ENCODE measurements around the gene SRRM5. TPM values are rescaled to one million over a fixed set of nuclear protein-coding genes. Genes with fewer than 3 reads are reported as not detected.
"Not testable (repeated sequence)": the region's sequence is repeated elsewhere in the genome, so short reads cannot be mapped to it uniquely, and the experiment has no call there.

SRRM5 gene
- total RNA-seq, 2 experiments from 2014 or later, result 0.39 to 0.59 TPM

GRCh38 chr19:43641333-43641732 lies 29.4 kb downstream of the SRRM5 start:
- ChIA-PET CTCF (interaction anchor here (1.1 to 1.3 kb wide), 3 partner anchors 9 to 27 kb away, joined by 3 to 4 read pairs (median 3); no protein-coding TSS in a partner anchor), POLR2A (no interaction called here)
- Mint-ChIP-seq H3K4me1 (ENCODE audit: low read depth) (peaks cover 11% of the 10 kb centered on the region), H3K9me3 (peaks cover 3% of the 10 kb centered on the region), H3K27ac (no peak overlapping the region), H3K36me3 (peaks cover 3% of the 10 kb centered on the region), H3K4me3 (peak overlapping the region; percentile 7), H3K27me3 (peaks cover 28% of the 10 kb centered on the region)
- intact Hi-C loops (cut with micrococcal nuclease), result no loop called here
- DNase-seq, result no peak

- no peak for DNase-seq
- ChIA-PET POLR2A (interaction anchor here (0.6 kb wide), 1 partner anchor 114 kb away, joined by 3 read pairs; no protein-coding TSS in a partner anchor), CTCF (no interaction called here)
- Mint-ChIP-seq H3K27me3 (peaks cover 25% of the 10 kb centered on the region), H3K4me1 (ENCODE audit: low read depth) (peaks cover 11% of the 10 kb centered on the region), H3K27ac (no peak overlapping the region), H3K36me3 (peaks cover 11% of the 10 kb centered on the region), H3K9me3 (peaks cover 6% of the 10 kb centered on the region), H3K4me3 (no peak overlapping the region)
- intact Hi-C loops (cut with micrococcal nuclease), result no loop called here
Measured at GRCh38 chr19:43642531-43642930, 30.6 kb downstream of the SRRM5 start.

DNA sequence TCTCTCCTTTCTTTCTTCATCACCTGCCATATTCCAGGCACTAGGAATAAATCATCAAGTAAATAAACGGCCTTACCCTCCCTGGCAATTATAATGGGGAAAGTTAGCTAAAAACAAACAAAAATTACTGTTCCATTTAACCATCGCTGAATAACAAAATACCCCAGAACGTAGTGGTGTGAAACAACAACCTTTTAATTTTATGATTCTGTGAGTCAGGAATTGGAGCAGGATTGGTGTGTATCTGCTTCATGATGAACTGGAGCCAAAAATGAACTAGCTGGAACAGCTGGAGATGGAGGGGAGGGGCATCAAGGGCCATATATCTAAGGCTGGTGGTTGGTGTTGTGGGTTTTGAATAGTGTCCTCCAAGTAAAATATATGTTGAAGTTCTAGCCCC lies 31.4 kb downstream of the SRRM5 start:
- CTCF ChIA-PET, result no interaction called here
- Mint-ChIP-seq H3K27ac (no peak overlapping the region), H3K27me3 (peaks cover 19% of the 10 kb centered on the region), H3K4me1 (ENCODE audit: low read depth) (peaks cover 11% of the 10 kb centered on the region), H3K9me3 (peaks cover 6% of the 10 kb centered on the region), H3K4me3 (no peak overlapping the region), H3K36me3 (peaks cover 13% of the 10 kb centered on the region)
- intact Hi-C loops (cut with micrococcal nuclease), result no loop called here
- POLR2A ChIA-PET, result no interaction called here
- no peak for DNase-seq

GRCh38 chr19:43644181-43644580 lies 32.3 kb downstream of the SRRM5 start:
- H3K27ac Mint-ChIP-seq, result no peak overlapping the region
- POLR2A ChIA-PET, result no interaction called here
- peaks cover 6% of the 10 kb centered on the region for H3K9me3 Mint-ChIP-seq
- H3K4me1 Mint-ChIP-seq (ENCODE audit: low read depth), result peaks cover 7% of the 10 kb centered on the region
- H3K4me3 Mint-ChIP-seq, result no peak overlapping the region
- peaks cover 11% of the 10 kb centered on the region for H3K27me3 Mint-ChIP-seq
- intact Hi-C loops (cut with micrococcal nuclease), result no loop called here
- DNase-seq, result no peak
- CTCF ChIA-PET, result no interaction called here
- peaks cover 18% of the 10 kb centered on the region for H3K36me3 Mint-ChIP-seq

DNA sequence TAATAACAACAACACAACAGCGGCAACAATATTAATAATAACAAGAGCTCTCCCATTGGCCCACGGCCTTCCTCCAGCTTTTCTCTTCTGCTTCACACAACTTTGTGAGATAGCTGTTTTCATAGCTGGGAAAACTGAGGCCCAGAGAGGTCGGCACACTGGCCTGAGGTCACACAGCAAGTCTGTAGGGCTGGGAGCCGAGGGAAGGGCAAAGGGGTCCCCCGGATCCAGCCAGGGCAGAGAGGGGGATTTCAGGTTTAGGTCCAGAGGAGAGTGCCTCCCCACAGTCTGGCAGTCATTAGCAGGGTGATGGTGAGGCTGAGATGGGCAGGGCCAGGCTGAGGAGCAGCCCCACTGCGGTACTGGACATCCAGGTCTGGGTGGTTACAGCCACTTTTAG lies 36.7 kb downstream of the SRRM5 start:
- CTCF ChIA-PET, result interaction anchor here (1.9 kb wide), 1 partner anchor 93 kb away, joined by 5 read pairs; no protein-coding TSS in a partner anchor
- no peak overlapping the region for H3K27ac Mint-ChIP-seq
- no peaks in the 10 kb centered on the region for H3K27me3 Mint-ChIP-seq
- H3K9me3 Mint-ChIP-seq, result peaks cover 6% of the 10 kb centered on the region
- POLR2A ChIA-PET, result interaction anchor here (0.9 to 1.0 kb wide), 2 partner anchors 23 to 129 kb away, joined by 4 read pairs; no protein-coding TSS in a partner anchor
- intact Hi-C loops (cut with micrococcal nuclease), result no loop called here
- H3K4me1 Mint-ChIP-seq (ENCODE audit: low read depth), result no peaks in the 10 kb centered on the region
- H3K4me3 Mint-ChIP-seq, result no peak overlapping the region
- peaks cover 25% of the 10 kb centered on the region for H3K36me3 Mint-ChIP-seq
- DNase-seq, result no peak

- H3K9me3 Mint-ChIP-seq, result peaks cover 6% of the 10 kb centered on the region
- POLR2A ChIA-PET, result interaction anchor here (0.6 to 1.0 kb wide), 3 partner anchors 16 to 150 kb away, joined by 3 to 5 read pairs (median 4); no protein-coding TSS in a partner anchor
- H3K27ac Mint-ChIP-seq, result no peak overlapping the region
- CTCF ChIA-PET, result interaction anchor here (1.0 to 1.9 kb wide), 2 partner anchors 23 to 94 kb away, joined by 4 to 5 read pairs; no protein-coding TSS in a partner anchor
- no peaks in the 10 kb centered on the region for H3K27me3 Mint-ChIP-seq
- DNase-seq, result no peak
- peaks cover 26% of the 10 kb centered on the region for H3K36me3 Mint-ChIP-seq
- intact Hi-C loops (cut with micrococcal nuclease), result no loop called here
- no peaks in the 10 kb centered on the region for H3K4me1 Mint-ChIP-seq (ENCODE audit: low read depth)
- H3K4me3 Mint-ChIP-seq, result no peak overlapping the region
Measured at GRCh38 chr19:43649514-43649913, 37.6 kb downstream of the SRRM5 start.

GRCh38 chr19:43650276-43650675 lies 38.4 kb downstream of the SRRM5 start:
- H3K27me3 Mint-ChIP-seq; H3K9me3 Mint-ChIP-seq; H3K4me3 Mint-ChIP-seq; intact Hi-C loops (cut with micrococcal nuclease); H3K27ac Mint-ChIP-seq; DNase-seq; H3K4me1 Mint-ChIP-seq (ENCODE audit: low read depth): not testable (repeated sequence)
- CTCF ChIA-PET, result interaction anchor here (1.0 to 1.9 kb wide), 2 partner anchors 9 to 95 kb away, joined by 3 to 5 read pairs; no protein-coding TSS in a partner anchor
- POLR2A ChIA-PET, result interaction anchor here (0.7 kb wide), 1 partner anchor 149 kb away, joined by 5 read pairs; no protein-coding TSS in a partner anchor
- peaks cover 30% of the 10 kb centered on the region for H3K36me3 Mint-ChIP-seq

DNA sequence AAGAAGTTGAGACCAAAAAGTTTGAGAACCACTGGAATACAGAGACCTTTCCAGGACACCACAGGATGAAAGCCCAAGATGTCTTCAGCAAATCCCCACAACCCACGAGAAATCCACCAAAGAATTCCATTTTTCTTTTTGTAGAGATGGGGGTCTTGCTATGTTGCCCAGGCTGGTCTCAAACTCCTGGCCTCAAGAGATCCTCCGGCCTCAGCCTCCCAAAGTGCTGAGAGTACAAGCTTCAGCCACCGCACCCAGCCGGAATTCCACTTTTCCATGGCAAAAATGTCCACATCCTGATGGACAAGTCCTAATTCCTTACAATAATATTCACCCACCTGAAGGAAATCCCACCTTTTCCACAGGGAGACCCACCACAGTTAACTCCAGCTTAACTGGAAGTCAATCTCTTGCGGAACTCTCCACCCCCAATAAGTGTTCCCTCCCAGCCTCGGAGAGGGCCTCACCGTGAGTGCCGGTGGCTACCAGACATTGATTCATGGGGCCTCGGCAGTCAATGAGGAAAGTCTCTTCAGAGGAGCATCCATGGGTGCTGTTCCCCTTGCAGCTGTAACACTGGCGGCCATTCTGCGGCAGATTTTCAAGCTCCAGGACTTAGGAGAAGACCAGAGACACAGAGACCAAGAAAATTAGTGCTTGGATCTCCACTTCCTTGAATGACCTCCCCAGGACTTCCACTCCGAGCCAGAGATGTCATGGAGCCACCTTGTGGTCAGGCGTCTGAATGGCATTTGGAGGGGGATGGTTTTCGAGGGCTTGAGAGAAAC lies 40.1 kb downstream of the SRRM5 start:
- Mint-ChIP-seq H3K27ac (no peak overlapping the region), H3K9me3 (no peaks in the 10 kb centered on the region), H3K4me3 (no peak overlapping the region), H3K36me3 (peaks cover 35% of the 10 kb centered on the region), H3K27me3 (no peaks in the 10 kb centered on the region), H3K4me1 (ENCODE audit: low read depth) (no peaks in the 10 kb centered on the region)
- ChIA-PET POLR2A (no interaction called here), CTCF (interaction anchor here (1.0 to 1.4 kb wide), 5 partner anchors 11 to 205 kb away, joined by 3 to 6 read pairs (median 4); no protein-coding TSS in a partner anchor)
- peak; percentile 64 for DNase-seq
- intact Hi-C loops (cut with micrococcal nuclease), result no loop called here

DNA sequence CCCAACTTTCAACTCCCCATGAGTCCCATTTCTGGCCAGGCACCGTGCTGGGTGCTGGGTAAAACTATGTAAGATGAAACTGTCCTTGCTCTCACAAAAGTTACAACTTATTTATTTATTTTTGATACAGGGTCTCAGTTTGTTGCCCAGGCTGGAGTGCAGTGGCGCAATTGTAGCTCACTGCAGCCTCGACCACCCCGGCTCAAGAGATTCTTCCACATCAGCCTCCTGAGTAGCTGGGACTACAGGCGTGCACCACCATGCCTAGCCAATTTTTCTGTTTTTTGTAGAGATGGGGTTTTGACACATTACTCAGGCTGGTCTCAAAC lies 40.6 kb downstream of the SRRM5 start:
- intact Hi-C loops (cut with micrococcal nuclease), result no loop called here
- H3K36me3 Mint-ChIP-seq, result peaks cover 30% of the 10 kb centered on the region
- no peak overlapping the region for H3K4me3 Mint-ChIP-seq

DNA sequence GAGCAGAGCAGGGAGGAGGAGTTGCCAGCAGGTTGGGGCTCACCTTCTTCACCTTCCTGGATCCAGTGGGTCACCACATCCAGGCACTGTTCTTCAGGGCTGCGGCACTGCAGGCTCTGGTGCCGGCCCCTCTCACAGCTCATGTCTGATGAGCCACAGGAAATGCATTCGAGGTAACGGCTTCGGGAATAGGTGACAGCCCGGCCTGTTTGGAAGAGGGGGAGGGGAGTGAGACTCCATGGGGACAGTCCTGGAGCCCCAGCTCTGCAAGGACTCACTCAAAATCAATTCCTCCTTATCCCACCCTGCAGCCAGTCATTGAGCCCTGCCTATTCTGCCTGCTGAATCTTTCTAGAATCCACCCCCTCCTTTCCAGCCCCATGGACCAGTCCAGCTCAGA lies 44.5 kb downstream of the SRRM5 start:
- H3K36me3 Mint-ChIP-seq, result peaks cover 41% of the 10 kb centered on the region
- H3K9me3 Mint-ChIP-seq, result peaks cover 13% of the 10 kb centered on the region
- no peaks in the 10 kb centered on the region for H3K27me3 Mint-ChIP-seq
- H3K4me3 Mint-ChIP-seq, result no peak overlapping the region
- ChIA-PET CTCF (no interaction called here), POLR2A (no interaction called here)
- no peak overlapping the region for H3K27ac Mint-ChIP-seq
- intact Hi-C loops (cut with micrococcal nuclease), result no loop called here
- DNase-seq, result no peak
- no peaks in the 10 kb centered on the region for H3K4me1 Mint-ChIP-seq (ENCODE audit: low read depth)

More for the DNA sequence above, 40.6 kb downstream of the SRRM5 start:
- Mint-ChIP-seq H3K27ac (no peak overlapping the region), H3K4me1 (ENCODE audit: low read depth) (no peaks in the 10 kb centered on the region), H3K9me3 (no peaks in the 10 kb centered on the region), H3K27me3 (no peaks in the 10 kb centered on the region)
- DNase-seq, result no peak
- CTCF ChIA-PET, result interaction anchor here (1.0 to 1.4 kb wide), 5 partner anchors 11 to 206 kb away, joined by 3 to 6 read pairs (median 4); no protein-coding TSS in a partner anchor
- POLR2A ChIA-PET, result no interaction called here

DNA sequence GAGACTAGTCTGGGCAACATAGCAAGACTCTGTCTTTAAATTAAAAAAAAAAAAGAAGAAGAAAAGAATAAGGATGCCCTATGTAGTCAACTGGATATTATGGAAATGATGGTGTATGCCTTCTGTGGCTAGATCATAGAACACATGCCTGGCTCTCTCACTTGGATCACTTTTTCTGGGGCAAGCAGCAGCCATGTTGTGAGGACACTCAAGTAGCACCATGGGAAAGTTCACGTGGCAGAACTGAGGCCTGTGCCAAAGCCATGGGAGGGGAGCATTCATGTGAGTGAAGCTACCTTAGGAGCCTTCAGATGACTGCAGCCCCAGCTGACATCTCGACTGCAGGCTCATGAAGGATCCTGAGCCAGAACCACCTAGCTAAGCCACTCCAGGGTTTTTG lies 46.1 kb downstream of the SRRM5 start:
- no peak for DNase-seq
- Mint-ChIP-seq H3K9me3 (peaks cover 13% of the 10 kb centered on the region), H3K4me1 (ENCODE audit: low read depth) (no peaks in the 10 kb centered on the region), H3K36me3 (peaks cover 35% of the 10 kb centered on the region), H3K27me3 (no peaks in the 10 kb centered on the region), H3K27ac (no peak overlapping the region), H3K4me3 (no peak overlapping the region)
- intact Hi-C loops (cut with micrococcal nuclease), result no loop called here
- CTCF ChIA-PET, result no interaction called here
- POLR2A ChIA-PET, result no interaction called here

DNA sequence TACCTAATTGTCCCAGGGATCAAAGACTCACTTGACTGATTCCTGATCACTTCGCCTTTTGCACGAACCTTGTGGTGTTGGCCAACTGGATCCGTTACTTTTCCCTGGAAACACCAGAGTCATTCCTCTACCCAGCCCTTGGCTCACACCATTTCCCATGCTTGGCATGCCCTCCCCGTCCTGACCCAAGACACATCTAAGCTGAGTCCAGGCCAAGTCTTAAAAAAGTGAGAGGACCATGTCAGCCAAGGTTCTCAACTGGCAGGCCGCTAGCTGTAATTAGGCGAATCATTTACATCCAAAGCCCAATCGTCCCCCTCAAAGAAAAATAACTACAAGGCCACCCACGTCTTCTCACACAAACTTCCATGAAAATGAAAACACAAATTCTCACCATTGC lies 46.6 kb downstream of the SRRM5 start:
- ChIA-PET POLR2A (no interaction called here), CTCF (no interaction called here)
- H3K4me1 Mint-ChIP-seq (ENCODE audit: low read depth), result peaks cover 3% of the 10 kb centered on the region
- H3K27me3 Mint-ChIP-seq, result no peaks in the 10 kb centered on the region
- intact Hi-C loops (cut with micrococcal nuclease), result no loop called here
- no peak for DNase-seq
- no peak overlapping the region for H3K27ac Mint-ChIP-seq
- H3K36me3 Mint-ChIP-seq, result peaks cover 35% of the 10 kb centered on the region
- H3K9me3 Mint-ChIP-seq, result peaks cover 13% of the 10 kb centered on the region
- no peak overlapping the region for H3K4me3 Mint-ChIP-seq
